ENCODE results near the gene ELFN1.

ELFN1 gene

DNA sequence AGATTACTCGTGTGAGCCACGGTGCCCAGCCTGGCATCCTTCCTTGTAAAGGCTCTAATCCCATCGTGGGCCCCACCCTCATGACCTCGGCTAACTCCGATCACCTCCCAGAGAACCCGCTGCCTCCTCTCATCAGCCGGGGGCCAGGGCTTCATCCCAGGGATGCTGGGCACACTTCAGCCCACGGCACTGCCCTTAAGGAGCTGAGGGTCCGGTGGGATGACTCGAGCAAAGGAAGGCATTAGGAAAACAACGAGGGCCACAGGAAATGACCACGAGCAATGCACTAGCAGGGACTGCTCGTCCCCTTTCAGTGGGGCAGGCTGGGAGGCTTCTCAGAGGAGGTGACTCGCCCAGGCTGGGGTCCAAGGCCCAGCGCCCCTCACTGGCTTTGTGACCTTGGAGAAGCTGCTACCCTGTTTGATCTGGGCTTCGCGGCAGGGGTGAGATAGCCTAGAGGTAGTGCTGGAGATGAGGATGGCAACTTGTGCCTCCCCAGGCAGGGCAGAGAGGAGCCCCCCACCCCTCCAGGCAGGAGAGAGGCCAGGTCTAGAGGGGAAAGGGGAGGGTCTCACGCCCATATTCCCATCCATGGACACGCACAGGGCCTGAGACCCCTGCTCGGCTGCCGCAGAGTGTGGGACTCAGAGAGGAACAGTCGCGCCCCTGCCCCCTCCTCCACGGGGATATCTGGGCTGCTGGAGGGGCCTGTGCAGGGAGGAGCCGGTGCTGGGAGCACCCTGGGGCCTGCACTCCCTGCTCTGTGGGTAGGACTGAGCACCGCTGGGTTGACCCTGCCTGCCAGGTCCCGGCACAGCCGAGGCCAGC is 26.8 kb downstream of the ELFN1 start:
- DNase-seq, result no peak

- no peak for DNase-seq
Observed at GRCh38 chr7:1697499-1698125, 27.5 kb downstream of the ELFN1 start.

GRCh38 chr7:1698201-1698600 is 28.1 kb downstream of the ELFN1 start:
- DNase-seq, result no peak

DNA sequence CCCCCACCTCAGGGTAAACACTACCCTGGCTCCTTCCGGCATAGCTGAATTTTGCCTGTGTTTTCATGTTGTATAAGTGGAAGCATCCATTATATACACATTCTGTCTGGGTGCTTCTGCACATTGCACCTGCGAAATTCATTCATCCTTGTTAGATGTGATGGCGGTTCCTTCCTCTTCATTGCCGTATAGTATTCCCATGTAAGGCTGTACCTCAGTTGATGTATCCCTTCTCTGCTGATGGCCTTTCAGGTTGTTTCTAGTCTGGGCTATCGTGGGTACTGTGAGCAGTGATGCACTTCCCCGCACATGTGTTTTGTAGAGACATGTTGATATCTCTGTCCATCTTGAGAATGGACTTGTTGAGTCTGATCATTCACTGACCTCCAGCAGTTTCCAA is 28.9 kb downstream of the ELFN1 start:
- DNase-seq, result no peak

DNA sequence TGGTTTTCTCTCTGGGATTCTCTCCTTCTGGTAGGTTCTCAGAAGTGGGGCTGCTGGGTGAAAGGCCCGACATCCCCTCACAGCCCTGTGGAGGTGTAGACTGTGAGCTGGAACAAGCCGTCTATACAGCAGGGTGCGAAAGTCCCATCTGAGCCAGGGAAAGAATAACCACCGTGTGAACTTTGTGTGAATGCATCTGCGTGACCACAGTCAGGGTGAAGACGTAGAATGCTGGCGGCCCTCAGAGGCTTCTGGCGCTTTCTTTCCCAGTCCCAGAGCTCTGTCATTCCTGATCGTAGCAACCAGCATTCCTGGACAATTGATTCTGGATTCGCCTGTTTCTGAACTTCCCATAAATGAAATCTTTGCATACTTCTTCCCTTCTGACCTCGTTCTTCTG is 30.0 kb downstream of the ELFN1 start:
- DNase-seq, result no peak

- no peak for DNase-seq
Observed at GRCh38 chr7:1700536-1701333, 30.7 kb downstream of the ELFN1 start.

DNA sequence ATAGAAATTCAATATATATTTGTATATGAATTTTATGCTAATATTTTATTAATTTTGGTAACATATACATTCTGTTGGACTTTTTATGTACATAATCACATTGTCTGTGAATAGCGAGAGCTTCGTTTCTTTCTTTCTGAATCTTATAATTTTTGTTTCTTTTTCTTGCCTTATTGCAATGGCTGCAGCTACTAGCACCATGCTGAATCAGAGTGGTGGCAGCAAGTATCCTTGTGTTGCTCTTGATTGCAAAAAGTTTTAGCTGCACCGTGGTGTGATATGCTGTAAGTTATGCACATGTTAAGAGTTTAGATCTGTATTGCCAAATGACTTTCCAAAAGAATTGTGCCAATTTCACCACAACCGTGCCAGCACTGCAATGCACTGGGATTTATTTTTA is 32.6 kb downstream of the ELFN1 start:
- DNase-seq, result no peak

DNA sequence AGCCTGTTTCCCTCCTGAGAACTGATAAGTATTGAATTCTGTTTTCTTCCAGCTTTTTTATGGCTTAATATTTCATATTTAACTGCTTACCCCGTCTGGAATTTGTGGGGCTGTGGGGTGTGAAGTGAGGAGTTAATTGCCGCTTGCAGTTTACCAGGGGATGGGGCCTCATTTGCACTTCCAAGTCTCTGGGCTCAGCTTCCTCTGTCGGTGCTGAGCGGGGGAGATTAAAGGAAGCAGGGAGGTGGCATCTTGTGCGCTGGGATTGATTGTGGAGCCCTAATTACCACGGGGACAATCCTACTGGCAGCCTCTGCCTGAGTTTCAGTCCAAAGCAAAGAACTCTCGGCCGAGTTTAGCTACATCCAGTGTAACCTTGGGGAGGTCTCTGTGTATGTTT is 33.4 kb downstream of the ELFN1 start:
- no peak for DNase-seq

DNA sequence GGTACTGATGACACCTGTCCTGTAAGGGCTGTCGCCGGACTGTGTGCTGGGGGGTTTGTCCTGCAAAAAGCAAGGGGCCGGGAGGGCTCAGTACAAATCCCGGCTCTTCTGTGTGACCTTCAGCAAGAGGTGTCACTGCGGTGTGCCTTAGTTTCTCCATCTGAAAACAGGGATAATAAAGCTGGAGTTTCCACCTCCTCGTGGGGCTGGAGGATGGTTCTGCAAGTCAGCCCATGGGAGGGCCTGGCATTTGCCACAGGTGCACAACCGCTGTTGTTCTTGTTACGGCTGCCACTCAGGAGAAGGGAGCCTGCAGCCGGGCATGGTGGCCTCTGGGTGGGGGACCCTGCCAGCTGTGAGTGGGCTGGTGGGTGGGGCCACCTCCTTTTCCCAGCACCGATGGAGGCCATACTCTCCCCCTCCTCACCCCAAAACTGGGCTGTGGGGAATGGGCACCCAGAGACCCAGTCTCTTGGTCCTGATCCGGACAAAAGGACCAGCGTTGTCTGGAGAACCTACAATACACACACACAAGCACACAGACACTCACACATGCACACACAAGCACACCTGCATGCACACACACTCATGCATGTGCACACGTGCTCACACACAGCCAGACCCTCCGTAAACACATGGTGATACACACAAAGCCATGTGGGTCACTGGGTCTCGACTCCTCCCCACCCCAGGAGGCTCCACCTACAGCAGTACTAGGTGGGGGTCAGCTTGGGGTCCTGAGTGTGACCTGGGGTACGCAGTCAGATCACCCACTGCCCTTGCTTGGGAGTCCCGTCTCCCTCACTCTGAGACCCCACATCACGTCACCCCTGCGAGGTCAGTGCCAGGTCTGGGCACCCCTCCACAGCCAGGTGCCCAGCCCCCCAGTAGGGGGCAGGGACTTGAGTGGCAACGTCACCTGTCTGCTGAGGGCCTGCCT is 34.1 kb downstream of the ELFN1 start:
- DNase-seq, result no peak

- DNase-seq, result no peak
Observed at GRCh38 chr7:1704811-1705738, 35.0 kb downstream of the ELFN1 start.

DNA sequence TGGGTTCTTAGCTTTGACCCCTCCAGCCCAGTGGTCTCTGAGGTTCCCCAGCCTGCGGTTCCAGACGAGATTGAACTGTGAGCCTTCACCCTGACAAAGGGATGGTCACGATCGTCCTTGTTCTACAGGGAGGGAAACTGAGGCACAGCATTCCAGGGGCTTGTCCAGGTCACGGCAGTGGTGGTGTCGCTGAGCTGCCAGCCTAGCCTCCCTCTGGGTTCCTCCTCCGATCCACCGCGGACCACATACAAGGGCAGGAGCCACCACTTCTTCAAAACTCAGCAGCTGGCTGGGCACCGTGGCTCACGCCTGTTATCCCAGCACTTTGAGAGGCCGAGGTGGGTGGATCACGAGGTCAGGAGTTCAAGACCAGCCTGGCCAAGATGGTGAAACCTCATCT is 35.8 kb downstream of the ELFN1 start:
- DNase-seq, result no peak

DNA sequence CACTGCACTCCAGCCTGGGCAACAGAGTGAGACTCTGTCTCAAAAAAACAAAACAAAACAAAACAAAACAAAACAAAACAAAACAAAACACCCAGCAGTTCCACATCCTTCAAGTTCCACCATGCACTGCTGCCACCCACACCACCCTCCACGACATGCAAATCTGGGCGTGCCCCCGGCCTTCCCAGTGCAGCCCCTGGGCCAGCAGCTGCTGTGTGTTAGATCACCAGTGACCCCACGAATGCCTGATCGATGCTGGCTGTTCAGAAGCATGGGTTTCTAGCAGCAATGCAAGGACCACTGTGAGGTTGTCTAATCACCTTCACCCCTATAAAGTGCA is 36.3 kb downstream of the ELFN1 start:
- DNase-seq, result no peak

DNA sequence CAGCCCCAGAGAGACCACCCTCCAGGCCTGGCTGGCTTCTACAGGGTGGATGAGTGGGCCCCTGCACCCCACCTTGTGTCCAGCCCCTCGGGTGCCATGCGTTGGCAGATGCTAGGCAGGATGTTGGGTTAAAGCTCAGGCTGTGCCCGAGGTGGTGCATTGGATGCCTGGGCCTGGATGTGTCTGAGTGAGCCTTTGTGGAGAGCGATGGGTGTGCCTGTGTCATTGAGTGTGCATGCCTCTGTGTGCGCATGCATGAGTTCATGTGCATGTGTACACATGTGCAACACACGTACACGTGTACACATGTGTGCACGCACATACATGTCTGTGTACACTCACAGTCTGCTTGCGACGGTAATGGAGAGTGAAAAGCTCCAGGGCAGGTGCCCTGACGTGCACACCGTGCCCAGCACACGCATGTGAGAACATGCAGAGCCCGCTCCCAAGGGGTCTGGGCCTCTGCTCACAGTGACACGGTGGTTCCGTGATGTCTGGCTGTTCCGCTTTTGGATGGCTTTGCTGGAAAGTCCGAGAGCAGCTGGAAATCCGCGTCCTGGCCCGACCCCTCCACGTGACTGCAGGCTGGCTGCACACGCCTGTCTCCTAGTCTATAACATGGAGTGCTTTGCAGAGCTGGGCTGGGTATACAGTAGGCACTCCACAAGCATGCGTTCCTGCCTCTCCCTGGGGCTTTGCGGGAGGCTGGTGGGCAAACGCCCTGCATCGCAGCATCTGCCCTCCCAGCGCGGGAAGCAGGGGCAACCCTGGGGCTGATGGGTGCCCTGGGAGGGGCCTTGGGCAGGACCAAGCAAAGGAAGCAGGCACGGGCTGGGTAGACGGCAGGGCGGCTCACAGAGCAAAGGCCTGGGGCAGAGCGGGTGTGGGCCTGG is 36.9 kb downstream of the ELFN1 start:
- DNase-seq, result no peak

DNA sequence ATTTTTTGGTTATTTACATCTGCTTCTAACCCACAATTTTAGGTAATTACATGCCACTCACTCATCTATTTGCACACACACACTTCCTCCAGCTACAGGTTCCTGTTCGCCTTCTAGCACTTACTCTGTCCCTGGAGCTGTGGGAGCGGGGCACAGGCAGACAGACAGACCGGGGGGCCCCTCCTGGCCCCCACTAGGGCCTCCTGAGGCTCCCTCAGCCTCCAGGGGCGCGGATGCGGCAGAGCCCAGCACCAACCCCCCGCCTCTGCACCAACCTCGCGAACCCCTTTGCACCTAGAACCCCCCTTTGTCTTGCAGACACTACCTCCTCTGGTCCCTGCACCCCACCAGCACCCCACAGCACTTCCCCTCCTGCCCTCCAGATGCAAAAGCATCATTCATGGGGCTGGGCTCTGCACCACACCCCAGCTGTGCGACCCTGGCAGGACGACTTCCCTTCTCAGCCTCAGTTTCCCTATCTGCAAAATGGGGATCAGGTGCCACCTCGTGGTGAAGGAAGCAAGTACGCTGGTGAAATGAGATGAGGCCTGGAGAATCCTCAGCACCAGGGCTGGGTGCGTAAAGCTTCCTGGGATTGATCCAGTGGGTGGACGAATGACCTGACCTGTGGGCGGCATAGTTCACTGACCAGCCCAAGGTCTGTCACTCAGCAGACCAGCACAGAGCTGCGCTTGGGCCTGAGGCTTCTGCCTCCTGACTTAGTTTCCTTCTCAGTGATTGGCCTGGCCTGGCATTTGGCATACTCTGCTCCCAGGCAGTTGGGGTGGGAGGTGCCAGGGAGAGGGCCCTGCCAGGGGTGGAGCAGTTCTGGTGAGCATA is 37.9 kb downstream of the ELFN1 start:
- DNase-seq, result no peak

- DNase-seq, result no peak
Observed at GRCh38 chr7:1708596-1709251, 38.6 kb downstream of the ELFN1 start.

DNA sequence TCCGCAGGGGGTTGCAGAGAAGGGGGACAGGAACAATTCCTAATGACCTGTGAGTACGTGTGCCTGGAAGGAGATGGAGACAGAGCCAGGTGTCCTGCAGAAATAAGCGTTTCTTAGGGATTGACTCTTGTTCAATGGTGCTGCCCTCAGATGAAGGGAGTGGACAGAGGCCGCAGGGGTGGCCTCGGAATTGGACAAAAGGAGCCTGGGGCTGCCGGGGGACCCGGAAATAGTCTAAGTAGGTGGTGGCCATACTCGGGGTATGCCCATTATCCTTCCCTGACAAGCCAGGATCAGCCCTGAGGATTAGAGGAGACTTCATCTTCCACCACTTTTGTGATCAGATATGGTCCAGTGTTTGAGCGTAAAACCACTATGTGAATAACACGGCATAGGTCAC is 39.2 kb downstream of the ELFN1 start:
- no peak for DNase-seq

DNA sequence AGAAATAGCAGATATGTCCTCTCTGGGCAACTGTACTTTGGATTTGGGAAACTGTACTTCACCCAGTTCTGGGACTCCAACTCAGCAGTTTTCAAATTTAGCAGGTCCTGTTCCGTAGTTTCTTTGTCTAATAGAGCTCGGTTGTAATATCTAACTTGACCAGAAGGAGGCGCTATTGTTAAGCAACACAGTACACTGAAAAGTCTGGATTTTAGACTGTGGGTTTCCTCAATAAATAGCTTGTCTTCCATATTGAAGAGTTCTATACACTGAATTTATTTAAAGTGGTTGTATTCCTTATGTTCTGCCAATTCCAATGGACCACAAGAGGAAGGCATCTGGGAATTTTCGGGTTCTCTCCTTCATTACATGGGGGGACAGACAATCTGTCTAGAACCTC is 39.8 kb downstream of the ELFN1 start:
- no peak for DNase-seq

DNA sequence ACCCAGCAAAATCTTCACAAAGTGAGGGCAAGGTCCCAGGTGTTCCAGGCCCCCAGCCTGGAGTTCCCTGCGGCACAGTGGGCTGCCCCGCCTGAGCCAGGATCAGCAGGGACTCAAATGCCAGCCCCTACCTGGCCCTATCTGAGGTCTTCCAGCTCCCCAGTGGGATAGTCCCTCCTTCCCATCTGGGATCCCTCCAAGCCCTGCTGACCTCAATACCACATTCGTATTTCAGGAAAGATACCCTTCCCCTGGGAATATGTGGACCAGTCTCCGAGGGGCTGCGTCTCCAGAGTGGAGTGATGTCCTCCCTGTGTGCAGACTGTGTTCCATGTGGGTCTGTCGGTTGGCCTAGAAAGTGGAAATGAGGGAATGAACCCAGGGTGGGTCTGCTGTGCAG is 40.9 kb downstream of the ELFN1 start:
- no peak for DNase-seq

GRCh38 chr7:1712907-1713501 is 42.9 kb downstream of the ELFN1 start:
- no peak for DNase-seq
